ENCODE data around the gene NEU1.
"Not testable (repeated sequence)": the region's sequence is repeated elsewhere in the genome, so short reads cannot be mapped to it uniquely, and the experiment has no call there.

Gene NEU1

DNA sequence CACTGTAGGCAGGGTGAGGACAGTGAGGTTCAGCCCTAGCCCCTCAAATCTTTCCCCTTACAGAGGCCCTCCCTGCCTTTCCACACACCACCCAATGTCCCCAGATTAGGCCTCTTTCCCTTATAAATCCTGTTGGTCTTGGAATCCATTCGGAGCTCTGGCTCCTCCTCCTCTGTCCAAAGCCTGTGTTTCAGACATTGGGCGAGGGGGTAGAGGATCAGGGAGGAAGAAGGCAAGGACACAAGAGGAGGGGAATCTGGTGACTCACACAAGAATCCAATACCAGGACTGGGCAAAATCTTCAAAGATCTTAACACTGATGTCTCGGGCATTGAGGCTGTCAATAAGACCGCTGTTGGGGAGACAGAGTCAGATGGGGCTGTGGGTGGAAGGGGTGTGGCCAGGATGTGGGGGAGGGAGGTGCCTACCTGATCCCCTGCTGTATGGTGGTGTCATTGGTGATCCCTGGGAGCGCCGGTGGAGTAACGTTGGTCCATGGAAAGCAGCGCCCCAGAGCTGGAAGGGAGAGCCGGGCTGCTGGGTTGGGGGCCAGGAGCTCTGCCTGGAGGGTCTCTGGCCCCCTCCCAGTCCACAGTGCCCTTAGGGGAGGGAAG, 8.5 kb upstream of the NEU1 start:
- no peak for DNase-seq

DNA sequence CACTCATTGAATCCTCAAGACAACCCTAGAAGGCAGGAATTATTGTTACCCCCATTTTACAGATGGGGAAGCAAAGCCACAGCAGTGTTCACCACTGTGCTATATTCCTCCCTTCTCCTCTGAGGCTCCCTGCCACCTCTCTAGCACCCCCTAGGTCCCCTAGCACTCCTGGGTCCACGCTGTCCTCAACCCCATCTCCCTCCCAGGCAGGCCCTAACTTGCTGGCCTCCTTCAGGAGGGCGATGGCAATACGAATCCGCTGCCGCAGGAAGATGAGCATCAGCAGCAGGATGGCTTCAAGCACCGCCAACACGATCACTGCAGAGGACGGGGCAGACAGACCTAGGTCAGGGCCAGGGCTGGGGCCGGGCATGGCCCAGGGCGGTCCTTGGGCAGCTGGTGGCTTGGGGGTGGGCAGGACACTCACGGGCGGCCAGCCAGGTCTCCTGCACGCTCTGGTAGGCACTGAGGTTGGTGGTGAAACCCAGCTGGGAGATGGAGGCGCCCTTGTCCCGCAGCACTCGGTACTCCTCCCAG, 7.8 kb upstream of the NEU1 start:
- DNase-seq = no peak

DNA sequence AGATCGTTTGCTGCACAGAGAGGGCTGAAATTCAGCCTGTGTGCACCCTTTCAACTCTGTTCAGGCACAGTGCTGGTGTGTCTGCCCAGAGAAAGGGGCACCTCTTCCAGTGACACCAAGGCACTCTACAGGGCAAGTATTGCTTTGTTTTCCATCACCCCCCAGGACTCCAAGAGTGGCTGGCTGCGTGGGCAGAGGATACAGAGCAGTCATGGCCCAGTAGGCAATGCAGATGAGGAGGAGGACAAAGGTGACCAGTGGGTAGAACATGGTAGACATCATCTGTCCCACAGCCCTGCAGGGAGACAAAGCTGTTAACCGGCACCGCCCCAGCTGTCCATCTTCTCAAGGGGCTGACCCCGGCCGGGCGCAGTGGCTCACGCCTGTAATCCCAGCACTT, 6.7 kb upstream of the NEU1 start:
- DNase-seq = no peak

DNA sequence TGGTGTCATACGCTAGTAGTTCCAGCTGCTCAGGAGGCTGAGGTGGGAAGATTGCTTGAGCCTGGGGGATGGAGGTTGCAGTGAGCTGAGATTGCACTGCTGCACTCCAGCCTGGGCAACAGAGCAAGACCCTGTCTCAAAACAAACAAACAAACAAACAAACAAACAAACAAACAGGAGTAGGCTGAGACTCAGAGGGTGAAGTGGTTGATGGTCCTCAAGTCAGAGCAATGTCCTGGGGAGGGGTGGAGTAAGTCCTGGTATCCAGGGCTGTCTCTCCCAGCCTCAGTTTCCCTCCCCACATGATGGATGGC, 6.0 kb upstream of the NEU1 start:
- not testable (repeated sequence) for DNase-seq

DNA sequence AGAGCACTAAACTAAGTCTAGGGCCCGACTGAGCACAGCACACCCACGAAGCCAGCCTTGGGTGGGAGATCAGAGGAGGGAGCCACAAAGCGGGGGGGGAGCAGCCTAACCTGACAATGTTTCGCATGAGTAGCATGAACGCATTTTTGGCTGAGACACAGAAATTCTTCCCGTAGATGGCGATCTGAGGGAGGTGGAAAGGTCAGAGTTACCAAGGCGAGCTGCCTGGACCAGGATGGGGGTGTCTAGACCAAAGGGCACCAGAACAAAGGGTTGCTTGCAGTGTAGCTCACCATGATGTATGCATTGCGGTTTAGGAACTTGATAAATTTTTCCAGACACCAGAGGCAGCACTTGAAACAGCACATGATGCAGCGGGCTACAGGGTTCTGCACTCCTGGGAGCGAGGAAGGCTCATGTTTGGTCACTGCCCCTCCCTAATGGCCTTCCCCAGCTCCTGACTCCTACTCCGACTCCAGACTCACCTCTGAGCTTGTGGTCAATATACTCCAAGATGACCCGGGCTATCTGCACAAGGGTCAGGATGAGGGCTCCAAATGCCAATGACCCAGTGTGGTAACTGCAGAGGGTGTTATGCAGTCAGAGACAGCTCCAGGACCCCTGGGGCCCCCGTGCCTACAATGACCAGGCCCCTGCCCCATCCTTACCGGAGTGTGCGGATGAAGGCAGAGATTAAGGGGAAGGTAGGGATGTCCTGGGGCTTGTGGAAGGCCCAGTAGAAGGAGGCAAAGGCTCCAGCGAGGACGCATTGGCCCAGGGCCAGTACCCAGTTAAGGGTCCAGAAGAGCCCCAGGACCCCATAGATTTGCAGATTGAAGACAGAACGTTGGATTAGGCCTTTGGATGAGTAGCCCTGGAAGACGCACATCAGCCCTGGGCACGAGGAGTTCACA, 2.8 kb upstream of the NEU1 start:
- DNase-seq = no peak

DNA sequence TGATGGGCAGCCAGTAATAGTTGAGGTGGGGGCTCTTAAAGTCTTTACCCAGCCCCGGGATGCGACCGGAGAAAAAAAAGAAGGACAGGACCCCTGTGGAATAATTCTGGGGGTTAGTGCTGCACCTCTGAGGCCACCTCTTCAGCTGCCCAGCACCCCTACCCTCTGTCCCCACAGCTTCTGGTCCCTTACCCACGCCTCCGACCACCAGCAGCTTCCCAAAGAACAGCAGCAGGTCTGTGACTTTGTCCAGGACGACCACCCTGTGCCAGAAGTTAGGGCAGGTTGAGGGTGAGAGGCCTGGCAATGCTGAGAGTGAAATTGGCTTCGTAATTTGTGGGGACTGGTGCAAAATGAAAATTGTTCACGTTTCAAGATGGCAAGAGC, 2.2 kb upstream of the NEU1 start:
- no peak for DNase-seq

DNA sequence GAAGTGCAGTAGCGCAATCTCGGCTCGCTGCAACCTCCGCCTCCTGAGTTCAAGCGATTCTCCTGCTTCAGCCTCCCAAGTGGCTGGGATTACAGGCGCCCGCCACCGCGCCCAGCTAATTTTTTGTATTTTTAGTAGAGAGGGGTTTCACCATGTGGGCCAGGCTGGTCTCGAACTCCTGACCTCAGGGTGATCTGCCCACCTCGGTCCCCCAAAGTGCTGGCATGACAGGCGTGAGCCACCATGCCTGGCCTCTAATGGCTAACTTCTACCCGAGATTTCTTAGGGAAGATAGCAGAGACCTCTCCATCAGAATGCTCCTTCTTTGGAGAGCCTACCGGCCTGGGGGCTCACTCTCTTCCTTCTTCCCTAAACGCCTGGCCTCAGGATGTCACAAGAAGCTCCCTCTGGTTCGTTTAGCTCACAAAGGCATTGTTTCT, 1.5 kb upstream of the NEU1 start:
- DNase-seq = not testable (repeated sequence)

DNA sequence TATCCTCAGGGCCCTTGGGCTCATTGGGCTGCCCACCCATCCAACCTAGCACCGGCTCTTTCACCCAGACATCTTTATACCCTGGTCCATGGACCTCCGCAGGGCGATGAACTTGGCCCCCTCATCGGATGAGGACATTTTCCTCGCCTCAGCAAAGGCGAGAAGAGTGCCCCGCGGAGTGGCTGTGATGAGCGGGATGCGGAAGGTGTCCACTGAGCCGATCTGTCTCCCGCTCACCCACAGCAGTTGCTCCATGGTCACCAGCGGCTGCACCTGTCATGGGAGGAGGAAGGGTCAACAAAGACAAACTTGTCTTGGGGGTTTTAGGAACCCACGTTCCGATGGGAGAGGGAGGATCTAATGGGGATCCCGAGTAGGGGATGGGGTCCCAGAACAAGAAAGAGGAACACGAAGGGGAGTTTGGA, 690 bp downstream of the NEU1 start:
- DNase-seq = no peak

DNA sequence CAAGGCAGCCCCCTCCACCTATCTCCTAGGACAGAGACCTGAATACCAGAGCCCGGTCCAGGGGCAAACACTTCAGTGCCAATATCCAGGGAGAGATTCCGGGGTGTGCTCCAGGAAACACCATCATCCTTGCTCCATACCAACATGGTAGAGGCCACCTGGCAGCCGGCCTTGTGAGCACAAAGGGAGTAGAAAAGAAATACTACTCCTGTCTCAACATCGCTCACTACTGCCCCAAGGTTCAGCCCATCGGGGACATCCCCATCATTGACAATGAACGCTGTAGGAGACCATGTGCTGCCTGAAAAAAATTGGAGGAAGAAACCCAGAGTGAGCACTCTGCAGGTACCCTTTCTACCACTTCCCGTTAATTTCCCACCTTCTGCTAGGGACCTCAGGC, 1.5 kb downstream of the NEU1 start:
- no peak for DNase-seq

DNA sequence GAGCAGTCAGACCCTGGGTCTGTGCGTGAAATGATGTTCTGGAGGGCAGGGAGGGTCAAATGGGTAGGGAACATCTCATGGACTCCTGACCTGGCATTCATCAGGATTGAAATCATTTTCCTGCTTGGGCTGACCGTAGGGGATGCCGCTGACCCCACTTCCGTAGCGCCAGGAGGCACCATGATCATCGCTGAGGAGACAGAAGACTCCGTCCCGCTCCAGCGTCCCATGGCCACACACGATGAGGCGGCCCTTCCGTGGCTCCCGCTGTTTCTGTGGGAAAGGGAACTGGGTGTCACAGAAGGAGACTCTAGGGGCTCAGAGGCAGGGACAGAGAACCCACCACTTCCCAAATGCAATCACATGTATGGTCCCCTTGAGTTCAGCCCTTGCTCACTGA, 2.3 kb downstream of the NEU1 start:
- no peak for DNase-seq

DNA sequence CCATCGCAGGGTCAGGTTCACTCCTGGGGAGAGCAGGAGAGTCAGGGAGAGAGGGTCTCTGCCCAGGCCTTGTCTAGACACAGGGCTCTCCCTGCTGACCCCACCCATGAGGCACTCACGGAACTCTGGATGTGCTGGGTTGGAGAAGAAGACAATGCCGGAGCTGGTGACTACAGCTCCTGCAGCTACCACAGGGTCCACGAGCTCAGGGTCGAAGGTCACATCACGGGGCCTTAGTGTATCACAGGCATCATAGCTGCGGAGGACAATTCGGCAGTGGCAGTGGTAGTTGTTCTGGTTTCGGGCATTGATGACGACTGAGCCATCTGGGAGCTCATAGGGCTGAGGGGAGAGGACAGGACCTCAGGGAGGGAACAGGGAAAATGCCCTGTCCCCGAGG, 2.7 kb downstream of the NEU1 start:
- no peak for DNase-seq

DNA sequence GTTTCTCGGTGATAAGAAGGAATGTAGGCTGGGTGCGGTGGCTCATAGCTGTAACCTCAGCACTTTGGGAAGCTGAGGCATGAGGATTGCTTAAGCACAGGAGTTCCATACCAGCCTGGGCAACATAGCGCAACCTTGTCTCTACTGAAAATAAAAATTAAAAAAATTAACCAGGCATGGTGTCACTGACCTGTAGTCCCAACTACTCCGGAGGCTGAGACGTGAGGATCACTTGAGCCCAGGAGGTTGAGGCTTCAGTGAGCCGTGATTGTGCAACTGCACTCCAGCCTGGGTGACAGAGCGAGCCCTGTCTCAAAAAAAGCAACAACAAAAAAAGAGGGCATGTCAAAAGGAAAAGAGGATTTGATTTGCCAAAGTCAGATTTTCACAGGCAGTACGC, 3.9 kb downstream of the NEU1 start:
- no peak for DNase-seq

DNA sequence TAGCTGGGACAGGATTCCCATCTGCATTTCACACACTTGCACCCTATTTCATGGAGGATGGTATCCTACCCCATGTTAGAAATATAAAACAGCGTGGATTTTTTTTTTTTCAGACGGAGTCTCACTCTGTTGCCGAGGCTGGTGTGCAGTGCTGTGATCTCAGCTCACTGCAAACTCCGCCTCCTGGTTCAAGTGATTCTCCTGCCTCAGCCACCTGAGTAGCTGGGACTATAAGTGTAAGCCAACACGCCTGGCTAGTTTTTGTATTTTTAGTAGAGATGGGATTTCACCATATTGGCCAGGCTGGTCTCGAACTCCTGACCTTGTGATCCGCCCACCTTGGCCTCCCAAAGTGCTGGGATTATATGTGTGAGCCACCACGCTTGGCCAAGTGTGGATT, 4.8 kb downstream of the NEU1 start:
- DNase-seq = not testable (repeated sequence)

DNA sequence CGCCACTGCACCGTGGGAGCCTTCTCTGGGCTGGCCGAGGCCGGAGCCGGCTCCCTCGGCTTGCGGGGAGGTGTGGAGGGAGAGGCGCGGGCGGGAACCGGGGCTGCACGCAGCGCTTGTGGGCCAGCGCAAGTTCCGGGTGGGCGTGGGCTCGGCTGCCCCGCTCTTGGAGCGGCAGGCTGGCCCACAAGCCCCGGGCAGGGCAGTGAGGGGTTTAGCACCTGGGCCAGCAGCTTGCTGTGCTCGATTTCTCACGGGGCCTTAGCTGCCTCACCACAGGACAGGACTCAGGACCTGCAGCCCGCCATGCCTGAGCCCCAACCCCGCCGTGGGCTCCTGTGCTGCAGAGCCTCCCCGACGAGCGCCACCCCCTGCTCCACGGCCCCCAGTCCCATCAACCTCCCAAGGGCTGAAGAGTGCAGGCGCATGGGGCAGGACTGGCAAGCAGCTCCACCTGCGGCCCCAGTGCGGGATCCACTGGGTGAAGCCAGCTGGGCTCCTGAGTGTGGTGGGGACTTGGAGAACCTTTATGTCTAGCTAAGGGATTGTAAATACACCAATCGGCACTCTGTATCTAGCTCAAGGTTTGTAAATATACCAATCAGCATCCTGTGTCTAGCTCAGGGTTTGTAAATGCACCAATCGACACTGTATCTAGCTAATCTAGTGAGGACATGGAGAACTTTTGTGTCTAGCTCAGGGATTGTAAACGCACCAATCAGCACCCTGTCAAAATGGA, 10.5 kb downstream of the NEU1 start:
- DNase-seq = not testable (repeated sequence)

DNA sequence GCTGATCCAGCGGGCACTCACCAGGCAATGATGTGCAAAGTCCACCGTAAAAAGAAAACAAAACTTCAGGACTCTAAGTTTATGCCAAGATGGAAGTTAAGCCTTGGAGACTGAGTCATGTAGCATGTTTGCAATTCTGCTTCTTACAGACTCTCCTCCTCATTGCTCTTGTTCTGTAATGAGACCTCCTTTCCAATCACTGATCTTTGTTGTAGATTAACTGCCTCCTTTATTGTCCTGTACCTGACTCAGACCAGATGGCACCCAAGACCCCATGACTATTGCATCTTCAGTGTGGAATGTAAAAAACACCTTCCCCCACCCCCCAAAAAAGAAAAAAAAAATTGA, 11.2 kb downstream of the NEU1 start:
- DNase-seq = no peak

DNA sequence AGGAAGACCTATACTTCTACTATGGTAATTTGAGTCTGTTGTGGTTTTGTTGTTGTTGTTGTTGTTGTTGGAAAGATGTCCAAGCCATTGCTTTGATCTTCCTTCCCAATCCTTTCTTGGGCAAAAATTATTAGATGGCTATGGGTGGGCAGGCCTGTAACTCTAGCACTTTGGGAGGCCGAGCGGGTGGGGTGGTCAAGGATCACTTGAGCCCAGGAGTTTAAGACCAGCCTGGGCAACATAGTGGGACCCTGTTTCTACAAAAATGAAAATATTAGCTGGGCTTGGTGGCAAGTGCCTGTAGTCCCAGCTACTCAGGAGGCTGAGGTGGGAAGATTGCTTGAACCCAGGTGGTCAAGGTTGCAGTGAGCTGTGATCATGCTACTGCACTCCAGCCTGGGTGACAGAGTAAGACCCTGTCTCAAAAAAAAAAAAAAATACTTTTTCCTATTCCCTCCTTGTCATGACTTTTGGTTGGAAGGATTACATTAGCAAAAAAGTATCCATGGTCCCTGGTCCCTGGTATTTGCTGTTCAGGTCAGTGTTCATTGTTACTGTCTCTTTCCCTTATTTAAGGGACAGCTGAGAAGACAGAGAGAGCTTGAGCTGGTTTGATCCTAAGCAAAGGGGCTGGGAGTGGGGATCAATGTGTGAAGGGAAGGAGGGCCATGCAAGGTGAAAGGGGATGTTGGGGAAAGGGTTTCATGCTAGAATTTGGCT, 11.7 kb downstream of the NEU1 start:
- DNase-seq = no peak

DNA sequence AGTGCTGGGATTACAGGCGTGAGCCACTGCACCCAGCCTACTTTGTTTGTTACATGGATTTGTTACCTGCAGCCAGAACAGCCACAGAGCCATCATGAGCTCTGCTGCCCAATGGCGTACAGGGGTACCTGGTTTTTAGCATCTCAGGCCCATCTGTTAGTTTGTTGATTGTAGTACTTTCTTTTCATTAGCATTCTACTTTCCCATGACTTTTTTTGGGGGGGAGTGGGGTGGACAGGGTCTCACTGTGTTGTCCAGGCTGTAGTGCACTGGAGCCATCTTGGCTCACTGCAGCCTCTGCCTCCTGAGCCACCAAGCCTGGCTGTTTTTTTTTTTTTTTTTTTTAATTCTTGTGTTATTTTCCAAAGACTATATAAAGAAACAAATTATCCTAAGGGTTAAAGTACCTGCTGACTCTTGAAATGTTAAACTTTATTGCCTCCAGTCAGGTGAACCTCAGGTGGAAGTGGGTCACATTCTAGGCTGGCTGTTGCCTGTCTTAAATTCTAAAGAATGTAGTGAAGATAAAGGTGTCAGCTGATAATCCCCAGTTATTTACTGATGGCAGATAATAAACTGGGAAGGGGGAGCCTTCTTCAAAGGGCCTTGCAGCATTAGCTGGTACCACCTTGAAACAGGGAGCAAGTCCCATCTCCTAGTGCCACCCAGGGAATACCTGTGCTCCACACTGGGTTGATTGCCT, 15.2 kb downstream of the NEU1 start:
- DNase-seq = no peak

DNA sequence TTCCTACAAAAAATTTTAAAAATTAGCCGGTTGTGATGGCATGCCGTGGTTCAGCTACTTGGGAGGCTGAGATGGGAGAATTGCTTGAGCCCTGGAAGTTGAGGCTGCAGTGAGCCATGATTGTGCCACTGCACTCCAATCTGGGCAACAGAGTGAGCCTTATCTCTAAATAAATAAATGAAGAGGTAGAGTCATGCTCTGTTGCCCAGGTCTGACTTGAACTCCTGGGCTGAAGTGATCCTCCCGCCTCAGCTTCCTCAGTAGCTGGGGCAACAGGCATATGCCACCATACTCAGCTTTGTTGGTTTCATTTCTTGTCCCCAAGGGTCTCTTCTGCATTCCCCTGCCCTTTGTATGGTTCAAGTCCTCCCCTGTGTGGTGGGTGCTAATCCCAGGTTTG, 18.1 kb downstream of the NEU1 start:
- no peak for DNase-seq

DNA sequence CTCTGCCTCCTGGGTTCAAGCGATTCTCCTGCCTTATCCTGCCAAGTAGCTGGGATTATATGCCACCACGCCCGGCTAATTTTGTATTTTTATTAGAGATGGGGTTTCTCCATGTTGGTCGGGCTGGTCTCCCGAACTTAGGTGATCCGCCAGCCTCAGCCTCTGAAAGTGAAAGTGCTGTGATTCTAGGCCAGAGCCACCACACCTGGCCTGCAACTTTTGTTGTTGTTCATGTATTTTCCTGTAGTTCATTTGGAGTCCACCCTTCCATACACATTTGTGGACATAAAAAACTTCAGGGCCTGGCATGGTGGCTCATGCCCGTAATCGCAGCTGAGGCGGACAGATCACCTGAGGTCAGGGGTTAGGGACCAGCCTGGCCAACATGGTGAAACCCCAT, 20.6 kb downstream of the NEU1 start:
- no peak for DNase-seq

DNA sequence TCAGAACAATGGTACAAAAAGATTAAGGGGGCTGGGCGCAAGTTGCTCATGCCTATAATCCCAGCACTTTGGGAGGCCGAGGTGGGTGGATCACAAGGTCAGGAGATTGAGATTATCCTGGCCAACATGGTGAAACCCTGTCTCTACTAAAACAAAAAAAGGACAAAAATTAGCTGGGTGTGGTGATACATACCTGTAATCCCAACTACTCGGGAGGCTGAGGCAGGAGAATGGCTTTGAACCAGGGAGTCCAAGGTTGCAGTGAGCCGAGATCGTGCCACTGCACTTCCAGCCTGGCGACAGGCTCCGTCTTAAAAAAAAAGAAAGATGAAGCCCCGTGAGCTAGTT, 22.9 kb downstream of the NEU1 start:
- not testable (repeated sequence) for DNase-seq

DNA sequence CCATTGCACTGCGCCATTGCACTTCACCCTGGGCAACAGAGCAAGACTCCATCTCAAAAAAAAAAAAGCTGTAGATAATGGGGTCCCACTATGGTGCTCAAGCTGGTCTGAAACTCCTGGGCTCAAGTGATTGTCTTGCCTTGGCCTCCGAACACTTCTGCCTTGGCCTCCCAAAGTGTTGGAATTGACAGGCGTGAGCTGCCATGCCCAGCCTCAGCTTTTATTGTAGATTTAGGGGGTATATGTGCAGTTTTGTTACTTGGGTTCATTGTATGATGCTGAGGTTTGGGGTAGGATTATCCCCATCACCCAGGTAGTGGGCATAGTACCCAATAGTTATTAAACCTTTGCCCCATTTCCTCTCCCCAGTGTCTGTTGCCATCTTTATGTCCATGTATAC, 23.7 kb downstream of the NEU1 start:
- no peak for DNase-seq

DNA sequence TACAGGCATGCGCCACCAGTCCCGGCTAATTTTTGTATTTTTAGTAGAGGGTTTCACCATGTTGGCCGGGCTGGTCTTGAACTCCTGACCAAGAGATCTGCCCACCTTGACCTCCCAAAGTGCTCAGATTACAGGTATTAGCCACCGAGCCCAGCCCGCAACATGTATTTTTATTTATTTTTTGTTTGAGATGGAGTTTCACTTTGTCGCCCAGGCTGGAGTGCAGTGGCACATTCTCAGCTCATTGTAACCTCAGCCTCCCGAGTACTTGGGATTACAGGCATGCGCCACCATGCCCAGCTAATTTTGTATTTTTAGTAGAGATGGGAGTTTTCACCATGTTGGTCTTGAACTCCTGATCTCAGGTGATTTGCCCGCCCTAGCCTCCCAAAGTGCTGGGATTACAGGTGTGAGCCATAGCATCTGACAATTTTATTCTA, 24.5 kb downstream of the NEU1 start:
- DNase-seq = not testable (repeated sequence)
